ENCODE data around the gene ACAT1. TPM values are rescaled to one million over a fixed set of nuclear protein-coding genes. Genes with fewer than 3 reads are reported as not detected.

The ACAT1 gene
- total RNA-seq, 1 donor from 2014 or later, result 48.1 TPM

- Histone ChIP-seq H3K4me3 (ENCODE audit: insufficient read depth, low read depth, low read length) (no peak overlapping the region), H2AFZ (ENCODE audit: low read depth, low read length) (no peak overlapping the region), H3K36me3 (ENCODE audit: insufficient read depth, low read length) (peaks cover 62% of the 10 kb centered on the region), H3K4me2 (ENCODE audit: low read length) (no peak overlapping the region), H3K27me3 (ENCODE audit: insufficient read depth, low read length) (no peaks in the 10 kb centered on the region), H3K79me2 (ENCODE audit: insufficient read depth, low read length) (no peaks in the 10 kb centered on the region), H3K27ac (ENCODE audit: low read depth, low read length) (no peak overlapping the region), H3K9me3 (ENCODE audit: insufficient read depth, low read depth, low read length) (no peaks in the 10 kb centered on the region), H3K9ac (ENCODE audit: low read length) (no peak overlapping the region), H4K20me1 (ENCODE audit: insufficient read depth, low read length) (no peaks in the 10 kb centered on the region), H3K4me1 (ENCODE audit: insufficient read depth, low read length) (no peaks in the 10 kb centered on the region)
- H3K4me1 Mint-ChIP-seq (ENCODE audit: low read depth, unreplicated experiment), result no peaks in the 10 kb centered on the region
- FAIRE-seq, result no peak
- DNase-seq (ENCODE audit: low read depth), result no peak
- H3K27me3 Mint-ChIP-seq (ENCODE audit: low read depth, unreplicated experiment), result no peaks in the 10 kb centered on the region
- TF ChIP-seq EZH2 (IDR thresholded peaks at IDR 0.05; ENCODE audit: insufficient read depth, low read length), result no peak
- TF ChIP-seq CTCF (IDR thresholded peaks at IDR 0.05; ENCODE audit: insufficient read depth, low read depth, low read length), result no peak
- H3K27ac Mint-ChIP-seq (ENCODE audit: unreplicated experiment), result no peak overlapping the region
- no peak overlapping the region for H3K4me3 Mint-ChIP-seq (ENCODE audit: unreplicated experiment)
- H3K36me3 Mint-ChIP-seq (ENCODE audit: low read depth, unreplicated experiment), result peaks cover 16% of the 10 kb centered on the region
- no peaks in the 10 kb centered on the region for H3K9me3 Mint-ChIP-seq (ENCODE audit: unreplicated experiment)
Measured at GRCh38 chr11:108147150-108147549, 25.8 kb downstream of the ACAT1 start.

DNA sequence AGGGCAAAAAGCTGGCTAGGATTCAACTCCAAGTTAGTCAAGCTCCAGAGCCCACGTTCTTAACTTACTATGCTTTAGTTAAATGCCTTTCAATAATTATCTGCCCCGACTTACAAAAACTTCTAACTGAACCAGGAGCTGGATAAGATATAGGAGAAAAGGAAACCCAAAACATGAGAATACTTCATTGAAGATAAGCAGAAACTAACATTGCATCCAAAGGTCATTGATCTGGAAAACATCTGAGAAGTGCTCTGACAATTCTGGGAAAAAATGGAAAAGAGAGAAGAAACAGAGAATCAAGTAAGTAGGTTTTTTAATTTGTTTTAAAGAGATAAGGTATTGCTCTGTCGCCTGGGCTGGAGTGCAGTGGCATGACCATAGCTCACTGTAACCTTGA is 27.2 kb downstream of the ACAT1 start:
- no peaks in the 10 kb centered on the region for H3K27me3 ChIP-seq (ENCODE audit: insufficient read depth, low read length)
- TF ChIP-seq CTCF (IDR thresholded peaks at IDR 0.05; ENCODE audit: insufficient read depth, low read depth, low read length), result no peak
- no peak for TF ChIP-seq EZH2 (IDR thresholded peaks at IDR 0.05; ENCODE audit: insufficient read depth, low read length)
- H3K9me3 Mint-ChIP-seq (ENCODE audit: unreplicated experiment), result no peaks in the 10 kb centered on the region
- no peaks in the 10 kb centered on the region for H3K79me2 ChIP-seq (ENCODE audit: insufficient read depth, low read length)
- H3K9me3 ChIP-seq (ENCODE audit: insufficient read depth, low read depth, low read length), result no peaks in the 10 kb centered on the region
- FAIRE-seq (no peak), DNase-seq (ENCODE audit: low read depth) (no peak)
- no peaks in the 10 kb centered on the region for H3K4me1 Mint-ChIP-seq (ENCODE audit: low read depth, unreplicated experiment)
- H3K4me1 ChIP-seq (ENCODE audit: insufficient read depth, low read length), result no peaks in the 10 kb centered on the region
- no peak overlapping the region for H3K9ac ChIP-seq (ENCODE audit: low read length)
- peaks cover 51% of the 10 kb centered on the region for H3K36me3 ChIP-seq (ENCODE audit: insufficient read depth, low read length)
- H3K27ac Mint-ChIP-seq (ENCODE audit: unreplicated experiment), result no peak overlapping the region
- no peaks in the 10 kb centered on the region for H3K27me3 Mint-ChIP-seq (ENCODE audit: low read depth, unreplicated experiment)
- H3K27ac ChIP-seq (ENCODE audit: low read depth, low read length), result no peak overlapping the region
- H3K36me3 Mint-ChIP-seq (ENCODE audit: low read depth, unreplicated experiment), result peaks cover 16% of the 10 kb centered on the region
- H3K4me2 ChIP-seq (ENCODE audit: low read length), result no peak overlapping the region
- no peak overlapping the region for H2AFZ ChIP-seq (ENCODE audit: low read depth, low read length)
- no peaks in the 10 kb centered on the region for H4K20me1 ChIP-seq (ENCODE audit: insufficient read depth, low read length)
- H3K4me3 ChIP-seq (ENCODE audit: insufficient read depth, low read depth, low read length), result no peak overlapping the region
- no peak overlapping the region for H3K4me3 Mint-ChIP-seq (ENCODE audit: unreplicated experiment)

DNA sequence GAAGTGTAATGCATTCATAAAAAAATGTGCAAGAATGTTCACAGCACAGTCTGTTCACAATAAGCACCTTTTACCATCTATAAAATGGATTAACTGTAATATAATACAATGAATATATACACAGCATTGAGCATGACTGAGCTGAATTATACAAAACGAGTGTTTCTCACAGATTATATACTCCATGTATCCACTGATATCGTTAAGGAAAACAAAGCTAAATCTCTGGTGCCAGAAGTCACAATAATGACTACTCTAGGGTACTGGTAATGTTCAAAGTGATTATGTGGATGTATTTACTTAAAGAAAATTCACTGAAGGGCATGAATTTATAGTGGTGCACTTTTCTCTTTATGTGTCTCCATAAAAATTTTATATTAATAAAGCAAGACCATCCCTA is 33.2 kb downstream of the ACAT1 start:
- FAIRE-seq, result no peak

More for the DNA sequence above, 33.2 kb downstream of the ACAT1 start:
- TF ChIP-seq EZH2 (IDR thresholded peaks at IDR 0.05; ENCODE audit: insufficient read depth, low read length) (no peak), CTCF (IDR thresholded peaks at IDR 0.05; ENCODE audit: insufficient read depth, low read depth, low read length) (no peak)
- H3K4me3 Mint-ChIP-seq (ENCODE audit: unreplicated experiment), result no peak overlapping the region
- H3K9ac ChIP-seq (ENCODE audit: low read length), result no peak overlapping the region
- peaks cover 20% of the 10 kb centered on the region for H3K36me3 ChIP-seq (ENCODE audit: insufficient read depth, low read length)
- H3K27ac Mint-ChIP-seq (ENCODE audit: unreplicated experiment), result no peak overlapping the region
- H3K27ac ChIP-seq (ENCODE audit: low read depth, low read length), result no peak overlapping the region
- no peak for DNase-seq (ENCODE audit: low read depth)
- no peaks in the 10 kb centered on the region for H4K20me1 ChIP-seq (ENCODE audit: insufficient read depth, low read length)
- H3K4me1 ChIP-seq (ENCODE audit: insufficient read depth, low read length), result no peaks in the 10 kb centered on the region
- no peaks in the 10 kb centered on the region for H3K27me3 Mint-ChIP-seq (ENCODE audit: low read depth, unreplicated experiment)
- no peak overlapping the region for H2AFZ ChIP-seq (ENCODE audit: low read depth, low read length)
- H3K79me2 ChIP-seq (ENCODE audit: insufficient read depth, low read length), result no peaks in the 10 kb centered on the region
- H3K4me3 ChIP-seq (ENCODE audit: insufficient read depth, low read depth, low read length), result no peak overlapping the region
- H3K9me3 ChIP-seq (ENCODE audit: insufficient read depth, low read depth, low read length), result no peaks in the 10 kb centered on the region
- H3K4me1 Mint-ChIP-seq (ENCODE audit: low read depth, unreplicated experiment), result no peaks in the 10 kb centered on the region
- H3K27me3 ChIP-seq (ENCODE audit: insufficient read depth, low read length), result no peaks in the 10 kb centered on the region
- peaks cover 4% of the 10 kb centered on the region for H3K36me3 Mint-ChIP-seq (ENCODE audit: low read depth, unreplicated experiment)
- no peak overlapping the region for H3K4me2 ChIP-seq (ENCODE audit: low read length)
- no peaks in the 10 kb centered on the region for H3K9me3 Mint-ChIP-seq (ENCODE audit: unreplicated experiment)
